ENCODE measurements around the gene ZFAND3.

DNA sequence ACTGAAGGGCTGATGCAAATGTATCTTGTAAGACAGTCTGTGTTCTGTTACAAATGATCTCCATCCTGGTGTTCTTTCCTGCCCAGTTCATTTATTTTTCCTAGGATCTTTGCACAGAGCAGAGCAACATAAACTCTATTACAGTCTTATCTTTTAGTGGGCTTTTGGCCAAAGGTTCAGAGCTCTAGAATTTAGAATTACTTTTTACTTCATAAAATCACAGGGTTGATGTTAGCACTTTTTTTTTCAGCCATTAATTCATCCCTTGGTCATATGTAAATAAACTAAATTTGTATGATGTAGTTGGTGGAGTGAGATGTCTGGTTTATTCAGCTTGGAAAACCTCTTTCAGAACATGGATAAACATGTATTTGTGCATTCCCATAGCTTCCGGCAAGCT lies 181.9 kb downstream of the ZFAND3 start:
- TF ChIP-seq, protein P1, sequence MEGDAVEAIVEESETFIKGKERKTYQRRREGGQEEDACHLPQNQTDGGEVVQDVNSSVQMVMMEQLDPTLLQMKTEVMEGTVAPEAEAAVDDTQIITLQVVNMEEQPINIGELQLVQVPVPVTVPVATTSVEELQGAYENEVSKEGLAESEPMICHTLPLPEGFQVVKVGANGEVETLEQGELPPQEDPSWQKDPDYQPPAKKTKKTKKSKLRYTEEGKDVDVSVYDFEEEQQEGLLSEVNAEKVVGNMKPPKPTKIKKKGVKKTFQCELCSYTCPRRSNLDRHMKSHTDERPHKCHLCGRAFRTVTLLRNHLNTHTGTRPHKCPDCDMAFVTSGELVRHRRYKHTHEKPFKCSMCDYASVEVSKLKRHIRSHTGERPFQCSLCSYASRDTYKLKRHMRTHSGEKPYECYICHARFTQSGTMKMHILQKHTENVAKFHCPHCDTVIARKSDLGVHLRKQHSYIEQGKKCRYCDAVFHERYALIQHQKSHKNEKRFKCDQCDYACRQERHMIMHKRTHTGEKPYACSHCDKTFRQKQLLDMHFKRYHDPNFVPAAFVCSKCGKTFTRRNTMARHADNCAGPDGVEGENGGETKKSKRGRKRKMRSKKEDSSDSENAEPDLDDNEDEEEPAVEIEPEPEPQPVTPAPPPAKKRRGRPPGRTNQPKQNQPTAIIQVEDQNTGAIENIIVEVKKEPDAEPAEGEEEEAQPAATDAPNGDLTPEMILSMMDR (IDR thresholded peaks at IDR 0.05), result no peak
- no peak for TF ChIP-seq POLR2A (IDR thresholded peaks at IDR 0.05)

Measured in adrenal gland (tissue), 5 donors.